ENCODE measurements around the gene DEFB132. TPM values are rescaled to one million over a fixed set of nuclear protein-coding genes. Genes with fewer than 3 reads are reported as not detected.

DEFB132 gene
- total and polyA plus RNA-seq, 2 of the 13 experiments (the other 11 are each of a cell fraction or from before 2014, with no cell fraction given): not detected

GRCh38 chr20:290084-290831 is 32.7 kb downstream of the DEFB132 start, which contains the start of gene C20orf96 (continued):
- TF ChIP-seq, protein P1, sequence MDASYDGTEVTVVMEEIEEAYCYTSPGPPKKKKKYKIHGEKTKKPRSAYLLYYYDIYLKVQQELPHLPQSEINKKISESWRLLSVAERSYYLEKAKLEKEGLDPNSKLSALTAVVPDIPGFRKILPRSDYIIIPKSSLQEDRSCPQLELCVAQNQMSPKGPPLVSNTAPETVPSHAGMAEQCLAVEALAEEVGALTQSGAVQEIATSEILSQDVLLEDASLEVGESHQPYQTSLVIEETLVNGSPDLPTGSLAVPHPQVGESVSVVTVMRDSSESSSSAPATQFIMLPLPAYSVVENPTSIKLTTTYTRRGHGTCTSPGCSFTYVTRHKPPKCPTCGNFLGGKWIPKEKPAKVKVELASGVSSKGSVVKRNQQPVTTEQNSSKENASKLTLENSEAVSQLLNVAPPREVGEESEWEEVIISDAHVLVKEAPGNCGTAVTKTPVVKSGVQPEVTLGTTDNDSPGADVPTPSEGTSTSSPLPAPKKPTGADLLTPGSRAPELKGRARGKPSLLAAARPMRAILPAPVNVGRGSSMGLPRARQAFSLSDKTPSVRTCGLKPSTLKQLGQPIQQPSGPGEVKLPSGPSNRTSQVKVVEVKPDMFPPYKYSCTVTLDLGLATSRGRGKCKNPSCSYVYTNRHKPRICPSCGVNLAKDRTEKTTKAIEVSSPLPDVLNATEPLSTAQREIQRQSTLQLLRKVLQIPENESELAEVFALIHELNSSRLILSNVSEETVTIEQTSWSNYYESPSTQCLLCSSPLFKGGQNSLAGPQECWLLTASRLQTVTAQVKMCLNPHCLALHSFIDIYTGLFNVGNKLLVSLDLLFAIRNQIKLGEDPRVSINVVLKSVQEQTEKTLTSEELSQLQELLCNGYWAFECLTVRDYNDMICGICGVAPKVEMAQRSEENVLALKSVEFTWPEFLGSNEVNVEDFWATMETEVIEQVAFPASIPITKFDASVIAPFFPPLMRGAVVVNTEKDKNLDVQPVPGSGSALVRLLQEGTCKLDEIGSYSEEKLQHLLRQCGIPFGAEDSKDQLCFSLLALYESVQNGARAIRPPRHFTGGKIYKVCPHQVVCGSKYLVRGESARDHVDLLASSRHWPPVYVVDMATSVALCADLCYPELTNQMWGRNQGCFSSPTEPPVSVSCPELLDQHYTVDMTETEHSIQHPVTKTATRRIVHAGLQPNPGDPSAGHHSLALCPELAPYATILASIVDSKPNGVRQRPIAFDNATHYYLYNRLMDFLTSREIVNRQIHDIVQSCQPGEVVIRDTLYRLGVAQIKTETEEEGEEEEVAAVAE (CRISPR knock-in tag; IDR thresholded peaks at IDR 0.05; ENCODE audit: borderline replicate concordance): no peak; the same call in 1 of the 2 replicates
- peak; percentile 65 for TF ChIP-seq ATF7-NPFF (CRISPR knock-in tag; IDR thresholded peaks at IDR 0.05; ENCODE audit: low read depth)
- TF ChIP-seq ZNF180 (CRISPR knock-in tag; IDR thresholded peaks at IDR 0.05; ENCODE audit: borderline replicate concordance, low read depth): 0 out of 2 replicates have a peak, but pooled peaks have one; percentile 26
- no peak; the same call in 1 of the 2 replicates for TF ChIP-seq NFKBIZ (CRISPR knock-in tag; IDR thresholded peaks at IDR 0.05)
- TF ChIP-seq ZNF382 (CRISPR knock-in tag; IDR thresholded peaks at IDR 0.05; ENCODE audit: borderline replicate concordance): no peak
- TF ChIP-seq ZNF883 (CRISPR knock-in tag; IDR thresholded peaks at IDR 0.05; ENCODE audit: not compliant biosample characterization): peak; percentile 35
- TF ChIP-seq MXI1 (IDR thresholded peaks at IDR 0.05; ENCODE audit: borderline replicate concordance, low read depth, low read length): peak; percentile 80; the same call in 2 of the 3 replicates
- TF ChIP-seq FOXA1 (IDR thresholded peaks at IDR 0.05): no peak
- TF ChIP-seq FOXA1 (CRISPR knock-in tag; IDR thresholded peaks at IDR 0.05): no peak
- TF ChIP-seq PBX3 (CRISPR knock-in tag; IDR thresholded peaks at IDR 0.05; ENCODE audit: borderline replicate concordance): no peak
- TF ChIP-seq, protein P2, sequence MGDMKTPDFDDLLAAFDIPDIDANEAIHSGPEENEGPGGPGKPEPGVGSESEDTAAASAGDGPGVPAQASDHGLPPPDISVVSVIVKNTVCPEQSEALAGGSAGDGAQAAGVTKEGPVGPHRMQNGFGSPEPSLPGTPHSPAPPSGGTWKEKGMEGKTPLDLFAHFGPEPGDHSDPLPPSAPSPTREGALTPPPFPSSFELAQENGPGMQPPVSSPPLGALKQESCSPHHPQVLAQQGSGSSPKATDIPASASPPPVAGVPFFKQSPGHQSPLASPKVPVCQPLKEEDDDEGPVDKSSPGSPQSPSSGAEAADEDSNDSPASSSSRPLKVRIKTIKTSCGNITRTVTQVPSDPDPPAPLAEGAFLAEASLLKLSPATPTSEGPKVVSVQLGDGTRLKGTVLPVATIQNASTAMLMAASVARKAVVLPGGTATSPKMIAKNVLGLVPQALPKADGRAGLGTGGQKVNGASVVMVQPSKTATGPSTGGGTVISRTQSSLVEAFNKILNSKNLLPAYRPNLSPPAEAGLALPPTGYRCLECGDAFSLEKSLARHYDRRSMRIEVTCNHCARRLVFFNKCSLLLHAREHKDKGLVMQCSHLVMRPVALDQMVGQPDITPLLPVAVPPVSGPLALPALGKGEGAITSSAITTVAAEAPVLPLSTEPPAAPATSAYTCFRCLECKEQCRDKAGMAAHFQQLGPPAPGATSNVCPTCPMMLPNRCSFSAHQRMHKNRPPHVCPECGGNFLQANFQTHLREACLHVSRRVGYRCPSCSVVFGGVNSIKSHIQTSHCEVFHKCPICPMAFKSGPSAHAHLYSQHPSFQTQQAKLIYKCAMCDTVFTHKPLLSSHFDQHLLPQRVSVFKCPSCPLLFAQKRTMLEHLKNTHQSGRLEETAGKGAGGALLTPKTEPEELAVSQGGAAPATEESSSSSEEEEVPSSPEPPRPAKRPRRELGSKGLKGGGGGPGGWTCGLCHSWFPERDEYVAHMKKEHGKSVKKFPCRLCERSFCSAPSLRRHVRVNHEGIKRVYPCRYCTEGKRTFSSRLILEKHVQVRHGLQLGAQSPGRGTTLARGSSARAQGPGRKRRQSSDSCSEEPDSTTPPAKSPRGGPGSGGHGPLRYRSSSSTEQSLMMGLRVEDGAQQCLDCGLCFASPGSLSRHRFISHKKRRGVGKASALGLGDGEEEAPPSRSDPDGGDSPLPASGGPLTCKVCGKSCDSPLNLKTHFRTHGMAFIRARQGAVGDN (CRISPR knock-in tag; IDR thresholded peaks at IDR 0.05): peak; percentile 88
- no peak for TF ChIP-seq REPIN1 (CRISPR knock-in tag; IDR thresholded peaks at IDR 0.05; ENCODE audit: borderline replicate concordance, low read depth)
- no peak for TF ChIP-seq TBP (CRISPR knock-in tag; IDR thresholded peaks at IDR 0.05)
- no peak for TF ChIP-seq TCF7L2 (IDR thresholded peaks at IDR 0.05; ENCODE audit: low read depth, low read length)
- no peak for TF ChIP-seq RFX5 (IDR thresholded peaks at IDR 0.05; ENCODE audit: low read depth, low read length)
- TF ChIP-seq, protein P3, sequence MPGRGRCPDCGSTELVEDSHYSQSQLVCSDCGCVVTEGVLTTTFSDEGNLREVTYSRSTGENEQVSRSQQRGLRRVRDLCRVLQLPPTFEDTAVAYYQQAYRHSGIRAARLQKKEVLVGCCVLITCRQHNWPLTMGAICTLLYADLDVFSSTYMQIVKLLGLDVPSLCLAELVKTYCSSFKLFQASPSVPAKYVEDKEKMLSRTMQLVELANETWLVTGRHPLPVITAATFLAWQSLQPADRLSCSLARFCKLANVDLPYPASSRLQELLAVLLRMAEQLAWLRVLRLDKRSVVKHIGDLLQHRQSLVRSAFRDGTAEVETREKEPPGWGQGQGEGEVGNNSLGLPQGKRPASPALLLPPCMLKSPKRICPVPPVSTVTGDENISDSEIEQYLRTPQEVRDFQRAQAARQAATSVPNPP (CRISPR knock-in tag; IDR thresholded peaks at IDR 0.05): peak; percentile 16; the same call in 1 of the 2 replicates
- TF ChIP-seq TFAP4 (IDR thresholded peaks at IDR 0.05; ENCODE audit: borderline replicate concordance, low read depth): peak; percentile 10; the same call in 1 of the 2 replicates

Measured in HepG2 (cell line).